H9 (cell line): ENCODE measurements around the gene SNRNP70. TPM values are rescaled to one million over a fixed set of nuclear protein-coding genes. Genes with fewer than 3 reads are reported as not detected.
"Not testable (repeated sequence)": the region's sequence is repeated elsewhere in the genome, so short reads cannot be mapped to it uniquely, and the experiment has no call there.

Experiments used
- DNase-seq: peaks from one replicate; pipeline ENCODE4 v3.0.0-alpha.2; 2017
- H2AFZ ChIP-seq: one replicate; pipeline ENCODE4 v1.6.1; 2013; ENCODE audit warnings: mild to moderate bottlenecking, low read length, control low read depth, moderate library complexity
- H2AK5ac ChIP-seq: 2 replicates; pipeline ENCODE4 v1.6.1; 2013; ENCODE audit warnings: low read length, control low read depth, mixed read lengths; ENCODE audit not compliant: insufficient read length
- H2BK120ac ChIP-seq: one replicate; pipeline ENCODE4 v1.6.1; 2013; ENCODE audit warnings: low read depth, mild to moderate bottlenecking, low read length, control low read depth, inconsistent platforms; ENCODE audit not compliant: poor library complexity, severe bottlenecking
- H2BK12ac ChIP-seq: 2 replicates; pipeline ENCODE4 v1.6.1; 2013; ENCODE audit warnings: low read length, control low read depth, mixed read lengths, low read depth; ENCODE audit not compliant: insufficient read length
- H2BK15ac ChIP-seq: 2 replicates; pipeline ENCODE4 v1.6.1; 2013; ENCODE audit warnings: low read depth, low read length, control low read depth
- H2BK20ac ChIP-seq: one replicate; pipeline ENCODE4 v1.6.1; 2013; ENCODE audit warnings: low read depth, mild to moderate bottlenecking, low read length, control low read depth, inconsistent platforms; ENCODE audit not compliant: poor library complexity, severe bottlenecking
- H2BK5ac ChIP-seq: 2 replicates; pipeline ENCODE4 v1.6.1; 2013; ENCODE audit warnings: low read length, control low read depth, mixed read lengths; ENCODE audit not compliant: insufficient read length
- H3K14ac ChIP-seq: 2 replicates; pipeline ENCODE4 v1.6.1; 2013; ENCODE audit warnings: low read length, control low read depth; ENCODE audit not compliant: insufficient read depth
- H3K18ac ChIP-seq: 2 replicates; pipeline ENCODE4 v1.6.1; 2013; ENCODE audit warnings: low read depth, mild to moderate bottlenecking, mixed read lengths, low read length, control low read depth; ENCODE audit not compliant: insufficient read length
- H3K23ac ChIP-seq: 2 replicates; pipeline ENCODE4 v1.6.1; 2013; ENCODE audit warnings: low read length, control low read depth, mixed read lengths, low read depth; ENCODE audit not compliant: insufficient read length
- H3K23me2 ChIP-seq: 2 replicates; pipeline ENCODE4 v1.6.1; 2013; ENCODE audit warnings: low read depth, mild to moderate bottlenecking, mixed read lengths, low read length, control low read depth; ENCODE audit not compliant: insufficient read length, poor library complexity, severe bottlenecking
- H3K27ac ChIP-seq: 2 replicates; pipeline ENCODE4 v1.5.1; 2013; ENCODE audit warnings: low read length, control low read depth, mixed read lengths, low read depth; ENCODE audit not compliant: insufficient read length
- H3K27me3 ChIP-seq: 2 replicates; pipeline ENCODE4 v1.6.1; 2013; ENCODE audit warnings: low read length, control low read depth, inconsistent platforms; ENCODE audit not compliant: insufficient read depth
- H3K4ac ChIP-seq: 2 replicates; pipeline ENCODE4 v1.6.1; 2013; ENCODE audit warnings: low read depth, mild to moderate bottlenecking, control low read depth, inconsistent platforms, low read length, moderate library complexity
- H3K4me1 ChIP-seq: 2 replicates; pipeline ENCODE4 v1.6.1; 2013; ENCODE audit warnings: low read length, control low read depth, inconsistent platforms; ENCODE audit not compliant: insufficient read depth
- H3K4me2 ChIP-seq: 2 replicates; pipeline ENCODE4 v1.6.1; 2013; ENCODE audit warnings: low read length, control low read depth, mixed read lengths; ENCODE audit not compliant: insufficient read length, insufficient read depth
- H3K56ac ChIP-seq: 2 replicates; pipeline ENCODE4 v1.6.1; 2013; ENCODE audit warnings: low read depth, mild to moderate bottlenecking, mixed read lengths, low read length, control low read depth; ENCODE audit not compliant: insufficient read length
- H3K79me1 ChIP-seq: 2 replicates; pipeline ENCODE4 v1.6.1; 2013; ENCODE audit warnings: low read depth, mild to moderate bottlenecking, moderate library complexity, low read length, control low read depth, inconsistent platforms; ENCODE audit not compliant: insufficient read depth, poor library complexity, severe bottlenecking
- H3K79me2 ChIP-seq: 2 replicates; pipeline ENCODE4 v1.6.1; 2013; ENCODE audit warnings: low read length, control low read depth, inconsistent platforms; ENCODE audit not compliant: insufficient read depth
- H3K9ac ChIP-seq: 2 replicates; pipeline ENCODE4 v1.6.1; 2013; ENCODE audit warnings: low read length, control low read depth, mixed read lengths; ENCODE audit not compliant: insufficient read length; ENCODE audit errors: extremely low read depth
- H3K9me3 ChIP-seq: one replicate; pipeline ENCODE4 v1.6.1; 2013; ENCODE audit warnings: low read depth, low read length, inconsistent platforms; ENCODE audit not compliant: control insufficient read depth
- H3T11ph ChIP-seq: one replicate; pipeline ENCODE4 v1.6.1; 2013; ENCODE audit warnings: mild to moderate bottlenecking, low read length, control low read depth, inconsistent platforms
- H4K20me1 ChIP-seq: one replicate; pipeline ENCODE4 v1.6.1; 2013; ENCODE audit not compliant: control insufficient read depth, insufficient read length, insufficient read depth
- H4K5ac ChIP-seq: 2 replicates; pipeline ENCODE4 v1.6.1; 2013; ENCODE audit warnings: low read depth, mild to moderate bottlenecking, mixed read lengths, low read length, control low read depth; ENCODE audit not compliant: insufficient read length
- H4K8ac ChIP-seq: replicated peaks from 2 replicates; pipeline ENCODE4 v1.6.1; 2013; ENCODE audit warnings: low read length, control low read depth, mixed read lengths, low read depth; ENCODE audit not compliant: insufficient read length
- H4K91ac ChIP-seq: 2 replicates; pipeline ENCODE4 v1.6.1; 2013; ENCODE audit warnings: low read depth, mild to moderate bottlenecking, moderate library complexity, mixed read lengths, low read length, control low read depth; ENCODE audit not compliant: insufficient read length
- H3K27ac Mint-ChIP-seq, 3 experiments: 2 replicates in 2 of 3; 3 replicates in 1 of 3; pipeline ENCODE4 v1.8.0; 2020 to 2021; ENCODE audit warnings: mixed read lengths in 3 of 3, mild to moderate bottlenecking in 1 of 3, moderate library complexity in 1 of 3
- H3K27me3 Mint-ChIP-seq: 2 replicates; pipeline ENCODE4 v1.8.0; 2021; ENCODE audit warnings: low read depth, mild to moderate bottlenecking, moderate library complexity, mixed read lengths
- H3K36me3 Mint-ChIP-seq, 3 experiments: 2 replicates in 2 of 3; 3 replicates in 1 of 3; pipeline ENCODE4 v1.8.0; 2020 to 2021; ENCODE audit warnings: low read depth in 3 of 3, mixed read lengths in 3 of 3; ENCODE audit not compliant: insufficient read depth in 1 of 3
- H3K4me1 Mint-ChIP-seq, 2 experiments: 2 replicates each; pipeline ENCODE4 v1.8.0; 2020; ENCODE audit warnings: mixed read lengths in 2 of 2
- H3K4me3 Mint-ChIP-seq, 2 experiments: 2 replicates in 1 of 2; 3 replicates in 1 of 2; pipeline ENCODE4 v1.8.0; 2020 to 2021; ENCODE audit warnings: mild to moderate bottlenecking in 2 of 2, mixed read lengths in 2 of 2, moderate library complexity in 1 of 2
- H3K9me3 Mint-ChIP-seq, 2 experiments: 2 replicates in 1 of 2; 3 replicates in 1 of 2; pipeline ENCODE4 v1.8.0; 2020; ENCODE audit warnings: mild to moderate bottlenecking in 2 of 2, mixed read lengths in 2 of 2, moderate library complexity in 1 of 2
- CTCF ChIP-seq: fragments of 200-600 bp; sonication (generic); conservative IDR thresholded peaks from 3 replicates; pipeline ENCODE4 v1.8.0; 2021; ENCODE audit warnings: antibody characterized with exemption, mild to moderate bottlenecking
- WGBS: extraction: QIAGEN DNeasy Blood & Tissue Kit; methylation state at CpG from one replicate; pipeline ENCODE4 v1.1.7; 2013; ENCODE audit warnings: missing lambda C conversion rate, low lambda C conversion rate, mixed read lengths; ENCODE audit not compliant: insufficient read length; ENCODE audit errors: extremely low coverage; 5-methylcytosine and 5-hydroxymethylcytosine counted together
- total RNA-seq: library from RNA; stranded (reverse); gene quantifications from 2 replicates; pipeline ENCODE4 v1.2.1, GENCODE V29; 2021

SNRNP70 gene
- total RNA-seq, 1 experiment from 2014 or later, result 295 TPM

DNA sequence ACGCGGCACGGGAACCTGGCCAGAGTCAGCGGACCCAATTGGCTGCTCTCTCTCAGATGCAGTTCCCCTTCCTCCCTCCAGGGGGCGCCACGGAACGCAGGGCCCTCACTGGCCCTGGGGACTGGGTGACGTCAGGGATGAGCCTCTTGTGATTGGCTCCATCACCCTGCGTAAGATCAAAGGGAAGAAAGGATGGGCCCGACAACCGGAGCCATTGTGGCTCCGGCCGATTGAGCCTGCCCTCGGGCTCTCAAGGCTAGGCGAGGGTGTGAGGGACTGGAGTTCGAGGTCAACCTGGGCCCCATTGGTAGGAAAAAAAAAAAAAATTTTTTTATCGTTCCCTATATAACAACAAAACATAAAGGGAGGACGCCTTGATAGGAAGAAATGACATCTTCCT, 48.4 kb upstream of the SNRNP70 start, which contains the start of gene CGB1:
TSS of gene CGB1 (minus strand) at position 81 of the 400 bp plus-strand sequence. CDS start 184 bp downstream, outside the sequence.
- H2BK5ac ChIP-seq, H2AK5ac ChIP-seq, H3T11ph ChIP-seq, H3K4ac ChIP-seq, H3K23me2 ChIP-seq, H3K56ac ChIP-seq, H3K4me1 Mint-ChIP-seq, H3K14ac ChIP-seq, H3K18ac ChIP-seq, H4K91ac ChIP-seq, H3K27me3 ChIP-seq, H3K9ac ChIP-seq, H4K20me1 ChIP-seq, H3K36me3 Mint-ChIP-seq, H2BK120ac ChIP-seq, H2BK12ac ChIP-seq, H2BK20ac ChIP-seq, H4K5ac ChIP-seq, H3K79me1 ChIP-seq, H3K9me3 ChIP-seq, H3K4me2 ChIP-seq, H4K8ac ChIP-seq, H3K9me3 Mint-ChIP-seq, H2AFZ ChIP-seq, H3K27ac ChIP-seq, H3K4me3 Mint-ChIP-seq, H3K23ac ChIP-seq, H3K79me2 ChIP-seq, H3K4me1 ChIP-seq, H2BK15ac ChIP-seq, H3K27ac Mint-ChIP-seq: not testable (repeated sequence)
- H3K27me3 Mint-ChIP-seq, result peaks cover 21% of the 10 kb centered on the region
- peak; percentile 88 for TF ChIP-seq CTCF
- WGBS, result no CpG with 5 or more reads among the region's 18 CpGs
- DNase-seq, result peak; percentile 77

GRCh38 chr19:49038111-49038510, 47.1 kb upstream of the SNRNP70 start:
- not testable (repeated sequence) for DNase-seq, H3K56ac ChIP-seq, H3K79me1 ChIP-seq, H3K79me2 ChIP-seq, H2BK5ac ChIP-seq, H3K27me3 ChIP-seq, H3K14ac ChIP-seq, H3K4ac ChIP-seq, H3K18ac ChIP-seq, H3K4me1 ChIP-seq, H4K91ac ChIP-seq, H3T11ph ChIP-seq, H2BK12ac ChIP-seq, H3K23ac ChIP-seq, H3K4me3 Mint-ChIP-seq, H4K20me1 ChIP-seq, H2BK120ac ChIP-seq, H2AK5ac ChIP-seq, H4K8ac ChIP-seq, H3K9me3 ChIP-seq, H3K9me3 Mint-ChIP-seq, H2BK20ac ChIP-seq, H3K4me2 ChIP-seq, H3K27ac ChIP-seq, H3K27ac Mint-ChIP-seq, H2BK15ac ChIP-seq, H3K36me3 Mint-ChIP-seq, H3K4me1 Mint-ChIP-seq, H3K23me2 ChIP-seq, H3K9ac ChIP-seq, H2AFZ ChIP-seq, H4K5ac ChIP-seq
- peaks cover 20% of the 10 kb centered on the region for H3K27me3 Mint-ChIP-seq
- no CpG with 5 or more reads among the region's 8 CpGs for WGBS
